Lower lobe of right lung (tissue), 2 donors: ENCODE data around the gene DPP6. TPM values are rescaled to one million over a fixed set of nuclear protein-coding genes. Genes with fewer than 3 reads are reported as not detected.

Source experiments
- ATAC-seq, 2 donors: fragments of 200-7000 bp; cut with Tn5 transposase; one replicate each; pipeline ENCODE4 v1.9.1; 2020 to 2022; ENCODE audit warnings: mild to moderate bottlenecking in 2 of 2, moderate library complexity in 2 of 2
- DNase-seq: peaks from one replicate; pipeline ENCODE4 v3.0.0-alpha.2; 2020
- H3K27ac ChIP-seq: fragments of 200-600 bp; one replicate; pipeline ENCODE4 v1.8.0; 2022
- H3K27me3 ChIP-seq: fragments of 200-600 bp; one replicate; pipeline ENCODE4 v1.8.0; 2022; ENCODE audit warnings: low read depth
- H3K36me3 ChIP-seq: fragments of 200-600 bp; one replicate; pipeline ENCODE4 v1.8.0; 2022; ENCODE audit warnings: mild to moderate bottlenecking
- H3K4me1 ChIP-seq: fragments of 200-600 bp; one replicate; pipeline ENCODE4 v1.8.0; 2022
- H3K4me3 ChIP-seq: fragments of 200-600 bp; one replicate; pipeline ENCODE4 v1.8.0; 2022; ENCODE audit warnings: mild to moderate bottlenecking
- H3K9me3 ChIP-seq: fragments of 200-600 bp; one replicate; pipeline ENCODE4 v1.8.0; 2022
- intact Hi-C: fragments of 100-400 bp; cut with DNase I; formaldehyde crosslinking; loops from one replicate; pipeline ENCODE4 v1.11.0; 2022
- total RNA-seq: library from RNA; stranded (reverse); fragmentation: NEBNext Ultra II Directional; extraction: Animal tissue kit (Norgen Biotek cat#: 25700); gene quantifications from one replicate; pipeline ENCODE4 v1.2.1, GENCODE V29; 2021
- TF ChIP-seq, protein P1 (sequence below): fragments of 200-600 bp; IDR thresholded peaks from one replicate; pipeline ENCODE4 v1.8.0; 2022; ENCODE audit warnings: antibody characterized with exemption, mild to moderate bottlenecking
- donor health status: DM: no; HTN: yes; CAD: no; lungs with severe emphysema.

DPP6 gene
- total RNA-seq, 1 donor from 2014 or later: 0.71 TPM

DNA sequence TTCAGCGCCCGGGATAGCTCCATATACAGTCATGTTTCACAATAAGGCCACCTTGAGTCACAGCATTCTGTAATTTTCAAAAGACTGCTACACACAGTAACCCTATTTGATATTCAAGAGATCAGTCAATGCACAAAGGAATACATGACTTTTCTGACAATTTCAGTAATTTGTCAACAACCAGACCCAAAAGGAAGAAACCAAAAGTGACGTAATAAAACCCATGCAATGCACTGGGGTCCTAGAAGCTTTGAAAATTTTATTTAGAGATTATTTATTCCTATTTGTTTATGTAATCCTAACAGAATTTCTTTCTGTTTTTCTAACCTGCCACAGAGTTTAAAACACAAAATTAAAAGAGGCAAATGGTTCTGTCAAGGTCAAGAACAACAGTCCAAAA is 421.2 kb downstream of the DPP6 start:
- intact Hi-C loops: no loop called here
- no peak for DNase-seq
- Histone ChIP-seq H3K4me3 (no peak overlapping the region), H3K9me3 (no peaks in the 10 kb centered on the region), H3K27ac (no peak overlapping the region), H3K27me3 (no peaks in the 10 kb centered on the region), H3K4me1 (no peaks in the 10 kb centered on the region), H3K36me3 (no peaks in the 10 kb centered on the region)
- no peak for ATAC-seq
- TF ChIP-seq, protein P1, sequence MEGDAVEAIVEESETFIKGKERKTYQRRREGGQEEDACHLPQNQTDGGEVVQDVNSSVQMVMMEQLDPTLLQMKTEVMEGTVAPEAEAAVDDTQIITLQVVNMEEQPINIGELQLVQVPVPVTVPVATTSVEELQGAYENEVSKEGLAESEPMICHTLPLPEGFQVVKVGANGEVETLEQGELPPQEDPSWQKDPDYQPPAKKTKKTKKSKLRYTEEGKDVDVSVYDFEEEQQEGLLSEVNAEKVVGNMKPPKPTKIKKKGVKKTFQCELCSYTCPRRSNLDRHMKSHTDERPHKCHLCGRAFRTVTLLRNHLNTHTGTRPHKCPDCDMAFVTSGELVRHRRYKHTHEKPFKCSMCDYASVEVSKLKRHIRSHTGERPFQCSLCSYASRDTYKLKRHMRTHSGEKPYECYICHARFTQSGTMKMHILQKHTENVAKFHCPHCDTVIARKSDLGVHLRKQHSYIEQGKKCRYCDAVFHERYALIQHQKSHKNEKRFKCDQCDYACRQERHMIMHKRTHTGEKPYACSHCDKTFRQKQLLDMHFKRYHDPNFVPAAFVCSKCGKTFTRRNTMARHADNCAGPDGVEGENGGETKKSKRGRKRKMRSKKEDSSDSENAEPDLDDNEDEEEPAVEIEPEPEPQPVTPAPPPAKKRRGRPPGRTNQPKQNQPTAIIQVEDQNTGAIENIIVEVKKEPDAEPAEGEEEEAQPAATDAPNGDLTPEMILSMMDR: no peak

- no peaks in the 10 kb centered on the region for H3K36me3 ChIP-seq
- H3K27me3 ChIP-seq: no peaks in the 10 kb centered on the region
- intact Hi-C loops: no loop called here
- no peak overlapping the region for H3K4me3 ChIP-seq
- no peaks in the 10 kb centered on the region for H3K9me3 ChIP-seq
- ATAC-seq (no peak), DNase-seq (no peak)
- TF ChIP-seq, protein P1: no peak
- no peak overlapping the region for H3K27ac ChIP-seq
- H3K4me1 ChIP-seq: no peaks in the 10 kb centered on the region
These were observed 422.8 kb downstream of the DPP6 start for GRCh38 chr7:154474903-154475520.

DNA sequence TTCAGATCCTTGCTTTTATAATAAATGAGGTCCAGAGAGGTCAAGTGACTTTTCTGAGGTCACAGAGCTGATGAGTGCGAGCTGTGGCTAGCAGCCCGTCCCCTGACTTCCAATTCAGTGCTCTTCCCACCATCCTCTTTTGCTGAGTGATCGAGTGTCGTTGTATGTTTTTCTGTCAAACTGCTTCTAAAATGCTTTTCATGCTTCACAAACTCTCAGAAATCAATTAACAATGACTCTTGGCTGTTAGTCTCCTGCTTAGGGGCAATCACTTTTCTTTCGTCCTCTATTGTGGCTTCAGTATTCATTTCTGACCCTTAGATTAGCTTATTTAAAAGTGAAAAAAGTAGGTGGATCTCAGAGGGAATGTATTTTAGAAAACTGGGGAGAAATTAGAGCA is 423.7 kb downstream of the DPP6 start:
- DNase-seq (no peak), ATAC-seq (no peak)
- H3K27ac ChIP-seq: no peak overlapping the region
- no peaks in the 10 kb centered on the region for H3K4me1 ChIP-seq
- TF ChIP-seq, protein P1: no peak
- no peaks in the 10 kb centered on the region for H3K36me3 ChIP-seq
- no peaks in the 10 kb centered on the region for H3K27me3 ChIP-seq
- H3K9me3 ChIP-seq: no peaks in the 10 kb centered on the region
- intact Hi-C loops: no loop called here
- H3K4me3 ChIP-seq: no peak overlapping the region

DNA sequence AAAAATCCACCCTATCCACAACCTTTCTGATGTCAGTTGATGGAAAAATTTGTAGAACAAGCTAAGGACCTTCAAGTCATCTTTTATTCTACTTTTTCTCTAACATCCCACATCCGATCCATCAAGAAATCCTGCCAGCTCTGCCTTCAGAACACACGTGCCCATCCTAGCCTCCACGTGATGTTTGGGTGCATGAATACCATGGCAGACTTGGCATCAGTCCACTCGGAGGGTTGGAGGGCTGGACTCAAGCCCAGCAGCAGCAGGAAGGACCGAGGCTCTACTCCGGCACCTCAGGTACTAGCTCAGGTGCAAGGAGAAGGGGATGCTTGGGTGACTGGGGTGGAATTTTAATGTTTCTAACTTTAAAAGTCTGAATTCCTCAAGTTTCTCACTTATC is 428.6 kb downstream of the DPP6 start:
- H3K4me1 ChIP-seq: no peaks in the 10 kb centered on the region

DNA sequence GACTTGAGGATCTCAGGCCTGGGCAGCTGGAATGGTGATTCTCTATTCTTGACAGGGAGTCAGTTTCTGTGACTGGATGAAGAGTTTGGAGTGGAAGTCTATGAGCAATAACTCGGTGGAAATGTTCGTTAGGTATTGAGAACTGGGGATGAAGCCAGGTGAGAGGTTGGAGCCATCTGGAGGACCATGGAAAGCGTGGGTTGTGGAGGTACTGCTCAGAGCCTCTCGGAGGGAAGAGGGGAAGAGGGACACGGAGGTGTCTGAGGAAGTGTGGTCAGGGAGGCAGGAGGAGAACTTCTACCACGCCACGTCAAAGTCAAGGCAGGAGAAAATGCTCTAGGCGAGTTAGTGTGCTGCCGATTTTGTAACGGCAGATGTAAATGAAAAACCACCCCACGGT is 430.7 kb downstream of the DPP6 start:
- TF ChIP-seq, protein P1: no peak
- DNase-seq (no peak), ATAC-seq (no peak)
- no peak overlapping the region for H3K27ac ChIP-seq
- H3K36me3 ChIP-seq: no peaks in the 10 kb centered on the region
- H3K4me1 ChIP-seq: no peaks in the 10 kb centered on the region
- H3K9me3 ChIP-seq: no peaks in the 10 kb centered on the region
- H3K4me3 ChIP-seq: no peak overlapping the region
- no peaks in the 10 kb centered on the region for H3K27me3 ChIP-seq
- intact Hi-C loops: no loop called here

More for the DNA sequence above, 428.6 kb downstream of the DPP6 start:
- Histone ChIP-seq H3K4me3 (no peak overlapping the region), H3K27me3 (no peaks in the 10 kb centered on the region), H3K36me3 (no peaks in the 10 kb centered on the region), H3K9me3 (no peaks in the 10 kb centered on the region), H3K27ac (no peak overlapping the region)
- no peak for DNase-seq
- intact Hi-C loops: no loop called here
- no peak for ATAC-seq
- TF ChIP-seq, protein P1: no peak
